ENCODE measurements around the gene PALLD. TPM values are rescaled to one million over a fixed set of nuclear protein-coding genes. Genes with fewer than 3 reads are reported as not detected.

Gene PALLD
- total RNA-seq, 1 experiment from 2014 or later = 23.7 TPM

DNA sequence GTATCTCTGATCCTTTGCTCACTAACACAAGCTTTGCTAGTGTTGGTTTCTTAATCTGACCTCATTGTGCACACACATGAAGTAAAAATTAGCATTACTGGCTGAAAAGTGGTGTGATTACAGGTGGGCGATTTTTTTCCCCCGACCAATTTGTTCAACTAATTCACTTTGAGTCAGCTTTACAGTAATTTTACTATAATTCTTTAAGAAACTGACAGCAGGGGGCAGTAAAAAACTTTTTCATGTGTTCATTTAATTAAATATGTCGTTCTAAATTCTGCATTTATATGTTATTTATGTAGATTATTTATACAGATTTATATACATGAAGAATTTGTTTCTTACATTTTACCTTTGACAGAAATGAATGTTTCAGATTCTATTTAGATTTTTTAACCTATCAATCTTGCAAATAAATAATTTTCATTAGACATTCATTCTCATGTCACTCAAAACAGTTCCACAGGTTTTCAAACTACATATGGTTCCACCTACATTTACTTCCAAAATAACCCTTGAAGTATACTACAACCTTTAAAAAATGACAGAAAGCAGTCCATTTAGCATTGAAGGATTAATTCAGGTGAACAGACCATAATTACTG is 17.5 kb downstream of the PALLD start (continued):
- TF ChIP-seq FOXK1 (CRISPR knock-in tag; IDR thresholded peaks at IDR 0.05) (no peak), ELF4 (CRISPR knock-in tag; IDR thresholded peaks at IDR 0.05; ENCODE audit: low read depth) (no peak), NR2C2 (CRISPR knock-in tag; IDR thresholded peaks at IDR 0.05) (no peak), HMGXB4 (CRISPR knock-in tag; IDR thresholded peaks at IDR 0.05) (no peak), ZNF138 (CRISPR knock-in tag; conservative IDR thresholded peaks at IDR 0.05) (no peak), E2F5 (CRISPR knock-in tag; IDR thresholded peaks at IDR 0.05) (no peak)
- TF ChIP-seq, protein P1, sequence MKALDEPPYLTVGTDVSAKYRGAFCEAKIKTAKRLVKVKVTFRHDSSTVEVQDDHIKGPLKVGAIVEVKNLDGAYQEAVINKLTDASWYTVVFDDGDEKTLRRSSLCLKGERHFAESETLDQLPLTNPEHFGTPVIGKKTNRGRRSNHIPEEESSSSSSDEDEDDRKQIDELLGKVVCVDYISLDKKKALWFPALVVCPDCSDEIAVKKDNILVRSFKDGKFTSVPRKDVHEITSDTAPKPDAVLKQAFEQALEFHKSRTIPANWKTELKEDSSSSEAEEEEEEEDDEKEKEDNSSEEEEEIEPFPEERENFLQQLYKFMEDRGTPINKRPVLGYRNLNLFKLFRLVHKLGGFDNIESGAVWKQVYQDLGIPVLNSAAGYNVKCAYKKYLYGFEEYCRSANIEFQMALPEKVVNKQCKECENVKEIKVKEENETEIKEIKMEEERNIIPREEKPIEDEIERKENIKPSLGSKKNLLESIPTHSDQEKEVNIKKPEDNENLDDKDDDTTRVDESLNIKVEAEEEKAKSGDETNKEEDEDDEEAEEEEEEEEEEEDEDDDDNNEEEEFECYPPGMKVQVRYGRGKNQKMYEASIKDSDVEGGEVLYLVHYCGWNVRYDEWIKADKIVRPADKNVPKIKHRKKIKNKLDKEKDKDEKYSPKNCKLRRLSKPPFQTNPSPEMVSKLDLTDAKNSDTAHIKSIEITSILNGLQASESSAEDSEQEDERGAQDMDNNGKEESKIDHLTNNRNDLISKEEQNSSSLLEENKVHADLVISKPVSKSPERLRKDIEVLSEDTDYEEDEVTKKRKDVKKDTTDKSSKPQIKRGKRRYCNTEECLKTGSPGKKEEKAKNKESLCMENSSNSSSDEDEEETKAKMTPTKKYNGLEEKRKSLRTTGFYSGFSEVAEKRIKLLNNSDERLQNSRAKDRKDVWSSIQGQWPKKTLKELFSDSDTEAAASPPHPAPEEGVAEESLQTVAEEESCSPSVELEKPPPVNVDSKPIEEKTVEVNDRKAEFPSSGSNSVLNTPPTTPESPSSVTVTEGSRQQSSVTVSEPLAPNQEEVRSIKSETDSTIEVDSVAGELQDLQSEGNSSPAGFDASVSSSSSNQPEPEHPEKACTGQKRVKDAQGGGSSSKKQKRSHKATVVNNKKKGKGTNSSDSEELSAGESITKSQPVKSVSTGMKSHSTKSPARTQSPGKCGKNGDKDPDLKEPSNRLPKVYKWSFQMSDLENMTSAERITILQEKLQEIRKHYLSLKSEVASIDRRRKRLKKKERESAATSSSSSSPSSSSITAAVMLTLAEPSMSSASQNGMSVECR (CRISPR knock-in tag; IDR thresholded peaks at IDR 0.05; ENCODE audit: borderline replicate concordance) = no peak

- Mint-ChIP-seq H3K27ac (no peak overlapping the region), H3K4me3 (no peak overlapping the region), H3K27me3 (ENCODE audit: low read depth) (no peaks in the 10 kb centered on the region), H3K36me3 (no peaks in the 10 kb centered on the region), H3K4me1 (no peaks in the 10 kb centered on the region; the same call in 1 of the 2 replicates), H3K9me3 (peaks cover 1% of the 10 kb centered on the region; the same call in 1 of the 2 replicates)
- ATAC-seq = no peak
- no peak for DNase-seq (ENCODE audit: low spot score)
- ChIA-PET CTCF (interaction anchor here (0.6 to 2.3 kb wide), 3 partner anchors 29 to 406 kb away, joined by 4 to 9 read pairs (median 4); no protein-coding TSS in a partner anchor), POLR2A (no interaction called here)
- no peak for TF ChIP-seq MAX (CRISPR knock-in tag; IDR thresholded peaks at IDR 0.05)
- no peak for TF ChIP-seq PRDM15 (CRISPR knock-in tag; IDR thresholded peaks at IDR 0.05)
- no peak for TF ChIP-seq ZNF425 (CRISPR knock-in tag; conservative IDR thresholded peaks at IDR 0.05)
- TF ChIP-seq NR2C2 (CRISPR knock-in tag; IDR thresholded peaks at IDR 0.05) = no peak
These were observed 18.6 kb downstream of the PALLD start for GRCh38 chr4:168515222-168516011.

Measured in WTC11 (cell line).